Kidney (tissue), 14 donors: Measurements from ENCODE around the gene CDC25A. TPM values are rescaled to one million over a fixed set of nuclear protein-coding genes. Genes with fewer than 3 reads are reported as not detected.

Source experiments
- DNase-seq, 5 donors: peaks; one replicate each; pipeline ENCODE4 v3.0.0-alpha.2; 2013 to 2020
- FAIRE-seq: peaks from 2 replicates; lab custom pipeline; 2012; peaks lifted over from hg19 to GRCh38; lab: Jason Lieb, UNC
- H3K27ac ChIP-seq, 2 donors: one replicate each; pipeline ENCODE4 v1.7.0; 2013; ENCODE audit warnings: low read depth in 2 of 2, low read length in 2 of 2, inconsistent platforms in 1 of 2
- H3K27me3 ChIP-seq: one replicate; pipeline ENCODE4 v1.7.1; 2013; ENCODE audit warnings: low read length, inconsistent platforms; ENCODE audit not compliant: control insufficient read depth, insufficient read depth
- H3K36me3 ChIP-seq, 3 donors: one replicate each; pipeline versions ENCODE4 v1.7.0 to v1.7.1; 2013; ENCODE audit warnings: low read length in 3 of 3, control low read depth in 1 of 3, inconsistent platforms in 1 of 3; ENCODE audit not compliant: insufficient read depth in 3 of 3, control insufficient read depth in 2 of 3
- H3K4me1 ChIP-seq, 3 donors: one replicate each; pipeline versions ENCODE4 v1.7.0 to v1.7.1; 2013; ENCODE audit warnings: low read length in 3 of 3, inconsistent platforms in 1 of 3, low read depth in 1 of 3; ENCODE audit not compliant: control insufficient read depth in 2 of 3, insufficient read depth in 2 of 3
- H3K4me3 ChIP-seq, 3 donors: one replicate each; pipeline versions ENCODE4 v1.7.0 to v1.8.1; 2013; ENCODE audit warnings: low read length in 3 of 3, control low read depth in 1 of 3, inconsistent platforms in 1 of 3
- H3K9ac ChIP-seq, 3 donors: one replicate each; pipeline versions ENCODE4 v1.7.0 to v1.7.1; 2013; ENCODE audit warnings: low read length in 3 of 3, control low read depth in 1 of 3, inconsistent platforms in 1 of 3
- H3K9me3 ChIP-seq, 3 donors: one replicate each; pipeline versions ENCODE4 v1.7.0 to v1.7.1; 2013; ENCODE audit warnings: low read length in 3 of 3, control low read depth in 1 of 3, inconsistent platforms in 1 of 3; ENCODE audit not compliant: control insufficient read depth in 2 of 3, insufficient read depth in 1 of 3
- intact Hi-C: fragments of 100-400 bp; cut with DNase I; formaldehyde crosslinking; loops from one replicate; pipeline ENCODE4 v1.11.1; 2022
- polyA plus RNA-seq: library from polyadenylated mRNA; stranded (reverse); fragments of 350-450 nt; fragmentation: Illumina TruSeq; extraction: RNeasy Lipid Tissue Mini Kit (QIAGEN cat#74804); gene quantifications from one replicate; pipeline ENCODE4 v1.2.3, GENCODE V29; 2014; ENCODE audit warnings: low read depth, low replicate concordance; ENCODE audit not compliant: insufficient read depth
- total RNA-seq: library from RNA; stranded (reverse); fragmentation: NEBNext Ultra II Directional; extraction: Animal tissue kit (Norgen Biotek cat#: 25700); gene quantifications from one replicate; pipeline ENCODE4 v1.2.1, GENCODE V29; 2021
- TF ChIP-seq, protein P1 (sequence below): IDR thresholded peaks from 3 replicates; pipeline ENCODE4 v1.5.1; 2012; ENCODE audit warnings: mild to moderate bottlenecking, moderate library complexity, borderline replicate concordance; ENCODE audit not compliant: insufficient read depth; ENCODE audit errors: extremely low read depth
- donor health status: control.
- donor health status: control.
- donor health status: control.
- donor health status: control.
- donor health status: control.
- donor health status: DM: yes; HTN: yes; CAD: no.
- donor health status: Normal renal cell carcinoma (clear cell type).

CDC25A gene
- total and polyA plus RNA-seq, 2 donors from 2014 or later, result 0.88 to 1.6 TPM

DNA sequence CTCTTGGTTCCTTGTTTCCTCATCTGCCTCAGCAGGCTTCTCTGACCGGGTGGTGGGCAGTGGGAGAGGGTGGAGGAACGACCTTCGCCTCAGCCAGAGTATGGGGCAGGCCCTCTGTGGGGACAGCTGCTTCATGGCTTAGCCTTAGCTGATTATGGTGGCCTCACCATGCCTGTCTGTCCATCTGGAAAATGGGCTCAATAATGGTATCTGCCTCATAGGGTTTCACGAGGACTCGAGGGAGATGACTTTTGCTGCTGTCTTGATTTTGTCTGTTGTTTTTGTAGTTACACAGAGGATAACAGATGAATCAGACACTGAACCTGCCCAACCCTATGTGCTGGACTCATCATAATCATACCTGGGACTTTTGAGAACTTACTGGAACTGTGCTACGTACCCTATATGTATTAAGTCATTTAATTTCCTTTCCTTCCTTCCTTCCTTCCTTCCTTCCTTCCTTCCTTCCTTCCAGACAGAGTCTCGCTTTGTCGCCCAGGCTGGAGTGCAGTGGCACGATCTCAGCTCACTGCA lies 46.5 kb downstream of the CDC25A start:
- H3K36me3 ChIP-seq, result no peaks in the 10 kb centered on the region
- DNase-seq (no peak), FAIRE-seq (no peak)
- no peaks in the 10 kb centered on the region for H3K9me3 ChIP-seq
- H3K9ac ChIP-seq, result no peak overlapping the region
- TF ChIP-seq, protein P1, sequence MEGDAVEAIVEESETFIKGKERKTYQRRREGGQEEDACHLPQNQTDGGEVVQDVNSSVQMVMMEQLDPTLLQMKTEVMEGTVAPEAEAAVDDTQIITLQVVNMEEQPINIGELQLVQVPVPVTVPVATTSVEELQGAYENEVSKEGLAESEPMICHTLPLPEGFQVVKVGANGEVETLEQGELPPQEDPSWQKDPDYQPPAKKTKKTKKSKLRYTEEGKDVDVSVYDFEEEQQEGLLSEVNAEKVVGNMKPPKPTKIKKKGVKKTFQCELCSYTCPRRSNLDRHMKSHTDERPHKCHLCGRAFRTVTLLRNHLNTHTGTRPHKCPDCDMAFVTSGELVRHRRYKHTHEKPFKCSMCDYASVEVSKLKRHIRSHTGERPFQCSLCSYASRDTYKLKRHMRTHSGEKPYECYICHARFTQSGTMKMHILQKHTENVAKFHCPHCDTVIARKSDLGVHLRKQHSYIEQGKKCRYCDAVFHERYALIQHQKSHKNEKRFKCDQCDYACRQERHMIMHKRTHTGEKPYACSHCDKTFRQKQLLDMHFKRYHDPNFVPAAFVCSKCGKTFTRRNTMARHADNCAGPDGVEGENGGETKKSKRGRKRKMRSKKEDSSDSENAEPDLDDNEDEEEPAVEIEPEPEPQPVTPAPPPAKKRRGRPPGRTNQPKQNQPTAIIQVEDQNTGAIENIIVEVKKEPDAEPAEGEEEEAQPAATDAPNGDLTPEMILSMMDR, result no peak
- intact Hi-C loops, result no loop called here
- H3K27ac ChIP-seq, result no peak overlapping the region
- no peak overlapping the region for H3K4me3 ChIP-seq
- no peaks in the 10 kb centered on the region for H3K27me3 ChIP-seq
- H3K4me1 ChIP-seq, result peaks cover 0 to 10% (median 4%) of the 10 kb centered on the region in 3 donors

DNA sequence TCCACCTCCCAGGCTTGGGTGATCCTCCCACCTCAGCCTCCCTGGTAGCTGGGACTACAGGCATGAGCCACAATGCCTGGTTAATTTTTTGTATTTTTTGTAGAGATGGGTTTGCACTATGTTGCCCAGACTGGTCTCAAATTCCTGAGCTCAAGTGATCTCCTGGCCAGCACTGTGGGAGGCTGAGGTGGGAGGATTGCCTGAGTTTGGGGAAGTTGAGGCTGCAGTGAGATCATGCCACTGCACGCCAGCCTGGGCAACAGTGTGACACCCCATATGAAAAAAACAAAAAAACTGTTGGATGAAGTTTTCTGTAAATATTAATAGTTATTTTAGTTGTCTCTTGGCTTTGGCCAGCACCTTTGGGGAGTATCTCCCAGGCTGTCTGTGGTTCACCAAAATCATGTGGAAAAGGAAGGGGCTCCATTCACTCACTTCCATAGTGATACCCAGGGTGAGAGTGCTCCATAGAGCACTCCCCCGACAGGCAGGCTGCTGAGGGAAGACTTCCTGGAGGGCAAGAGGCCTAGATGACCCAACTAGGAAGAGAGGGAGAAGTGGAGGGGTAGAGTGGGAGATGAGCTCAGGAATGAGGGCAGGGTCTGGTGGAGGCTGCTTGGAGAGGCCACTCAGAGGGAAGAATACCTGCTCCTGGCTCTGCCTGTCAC lies 47.1 kb downstream of the CDC25A start:
- FAIRE-seq, result no peak
- H3K27ac ChIP-seq, result no peak overlapping the region
- DNase-seq, result no peak

DNA sequence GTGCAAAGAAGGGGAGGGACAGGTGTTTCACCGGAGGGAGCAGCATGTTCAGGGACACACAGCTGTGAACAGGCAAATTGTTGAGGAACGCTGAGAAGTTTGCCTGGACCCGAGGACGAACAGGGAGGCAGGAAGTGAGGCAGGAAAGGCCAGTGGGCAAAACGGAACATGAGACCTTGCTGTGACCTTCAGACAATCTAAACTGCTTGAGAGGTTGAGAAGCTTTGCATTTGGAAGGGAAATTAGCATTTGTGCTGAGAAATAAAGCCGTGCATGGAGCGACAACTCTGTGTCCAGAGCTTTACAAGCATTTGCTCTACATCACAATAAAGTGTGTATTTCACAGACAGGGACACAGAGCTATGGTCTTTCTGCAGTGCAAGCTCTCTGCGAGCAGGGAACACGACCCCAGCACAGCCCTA lies 47.9 kb downstream of the CDC25A start:
- no peak overlapping the region for H3K27ac ChIP-seq
- DNase-seq (peak in 1 of 5 donors; percentile 53), FAIRE-seq (no peak)
- H3K27me3 ChIP-seq, result no peaks in the 10 kb centered on the region
- intact Hi-C loops, result no loop called here
- H3K36me3 ChIP-seq, result no peaks in the 10 kb centered on the region
- TF ChIP-seq, protein P1, result no peak
- peak overlapping the region; percentile 17 to 54 (median 28) for H3K4me3 ChIP-seq
- H3K9me3 ChIP-seq, result no peaks in the 10 kb centered on the region
- peak overlapping the region in 1 of 3 donors; percentile 46 for H3K9ac ChIP-seq
- peaks cover 0 to 10% (median 4%) of the 10 kb centered on the region in 3 donors for H3K4me1 ChIP-seq

More for the DNA sequence above, 47.1 kb downstream of the CDC25A start:
- TF ChIP-seq, protein P1, result no peak
- intact Hi-C loops, result no loop called here
- peaks cover 0 to 10% (median 4%) of the 10 kb centered on the region in 3 donors for H3K4me1 ChIP-seq
- H3K4me3 ChIP-seq, result no peak overlapping the region
- H3K9me3 ChIP-seq, result no peaks in the 10 kb centered on the region
- no peaks in the 10 kb centered on the region for H3K36me3 ChIP-seq
- H3K9ac ChIP-seq, result no peak overlapping the region
- no peaks in the 10 kb centered on the region for H3K27me3 ChIP-seq
